PFSK-1 (cell line): ENCODE data around the gene FRAT2.

Experiments
- FOXP2 ChIP-seq: optimal IDR thresholded peaks from 2 replicates; pipeline ENCODE3; 2011; ENCODE audit warnings: borderline replicate concordance, control low read depth, inconsistent platforms; ENCODE audit not compliant: insufficient read depth; ENCODE audit errors: extremely low read length, extremely low read depth
- POLR2AphosphoS5 ChIP-seq: IDR thresholded peaks from 2 replicates; pipeline ENCODE4 v1.6.1; 2012; ENCODE audit warnings: low read depth, mild to moderate bottlenecking, control low read depth, low read length, moderate library complexity
- SIN3A ChIP-seq: IDR thresholded peaks from 2 replicates; pipeline ENCODE4 v1.6.1; 2012; ENCODE audit warnings: mild to moderate bottlenecking, low read length, moderate library complexity, borderline replicate concordance; ENCODE audit not compliant: insufficient read depth
- TAF1 ChIP-seq: IDR thresholded peaks from 2 replicates; pipeline ENCODE4 v1.6.1; 2012; ENCODE audit warnings: low read length, control low read depth, borderline replicate concordance; ENCODE audit not compliant: insufficient read depth
- TF ChIP-seq, protein P1 (sequence below), 2 experiments: IDR thresholded peaks; 2 replicates each; pipeline versions ENCODE4 v1.6.1 to v1.8.0; 2011 to 2012; ENCODE audit warnings: low read depth in 2 of 2, low read length in 2 of 2, control low read depth in 1 of 2, inconsistent platforms in 1 of 2, mild to moderate bottlenecking in 1 of 2, moderate library complexity in 1 of 2; ENCODE audit not compliant: insufficient read depth in 1 of 2

Gene FRAT2

DNA sequence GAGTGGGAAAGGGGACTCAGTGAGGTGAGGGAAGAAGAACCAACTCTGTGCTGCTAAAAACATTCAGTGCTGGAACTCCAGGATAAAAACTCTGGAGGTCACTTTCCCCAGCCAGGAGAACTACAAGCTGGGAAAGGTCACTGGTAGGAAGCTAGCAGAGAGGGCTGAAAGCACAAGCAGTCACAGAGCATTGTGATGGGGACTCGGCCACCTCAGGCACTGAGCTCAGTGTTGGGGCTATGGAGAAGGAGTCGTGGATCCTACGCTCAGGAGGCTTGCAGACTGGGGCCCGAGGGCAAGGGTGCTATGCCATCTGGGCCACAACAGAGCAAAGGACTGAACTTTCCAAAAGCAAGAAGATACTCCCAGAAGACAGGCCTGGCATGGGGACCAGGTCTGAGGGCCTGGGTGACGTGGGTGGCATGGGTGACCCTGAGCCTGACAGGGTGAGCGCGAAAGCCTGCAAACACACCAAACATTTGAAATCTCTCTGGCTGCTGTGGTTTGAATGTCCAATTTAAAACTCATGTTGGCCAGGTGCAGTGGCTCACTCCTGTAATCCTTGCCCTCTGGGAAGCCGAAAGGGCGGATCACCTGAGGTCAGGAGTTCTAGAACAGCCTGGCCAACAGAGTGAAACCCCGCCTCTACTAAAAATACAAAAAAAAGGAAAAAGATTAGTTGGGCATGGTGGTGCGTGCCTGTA is 32.3 kb downstream of the FRAT2 start:
- TF ChIP-seq POLR2AphosphoS5 (no peak), SIN3A (no peak), TAF1 (no peak), FOXP2 (no peak)
- TF ChIP-seq, protein P1, sequence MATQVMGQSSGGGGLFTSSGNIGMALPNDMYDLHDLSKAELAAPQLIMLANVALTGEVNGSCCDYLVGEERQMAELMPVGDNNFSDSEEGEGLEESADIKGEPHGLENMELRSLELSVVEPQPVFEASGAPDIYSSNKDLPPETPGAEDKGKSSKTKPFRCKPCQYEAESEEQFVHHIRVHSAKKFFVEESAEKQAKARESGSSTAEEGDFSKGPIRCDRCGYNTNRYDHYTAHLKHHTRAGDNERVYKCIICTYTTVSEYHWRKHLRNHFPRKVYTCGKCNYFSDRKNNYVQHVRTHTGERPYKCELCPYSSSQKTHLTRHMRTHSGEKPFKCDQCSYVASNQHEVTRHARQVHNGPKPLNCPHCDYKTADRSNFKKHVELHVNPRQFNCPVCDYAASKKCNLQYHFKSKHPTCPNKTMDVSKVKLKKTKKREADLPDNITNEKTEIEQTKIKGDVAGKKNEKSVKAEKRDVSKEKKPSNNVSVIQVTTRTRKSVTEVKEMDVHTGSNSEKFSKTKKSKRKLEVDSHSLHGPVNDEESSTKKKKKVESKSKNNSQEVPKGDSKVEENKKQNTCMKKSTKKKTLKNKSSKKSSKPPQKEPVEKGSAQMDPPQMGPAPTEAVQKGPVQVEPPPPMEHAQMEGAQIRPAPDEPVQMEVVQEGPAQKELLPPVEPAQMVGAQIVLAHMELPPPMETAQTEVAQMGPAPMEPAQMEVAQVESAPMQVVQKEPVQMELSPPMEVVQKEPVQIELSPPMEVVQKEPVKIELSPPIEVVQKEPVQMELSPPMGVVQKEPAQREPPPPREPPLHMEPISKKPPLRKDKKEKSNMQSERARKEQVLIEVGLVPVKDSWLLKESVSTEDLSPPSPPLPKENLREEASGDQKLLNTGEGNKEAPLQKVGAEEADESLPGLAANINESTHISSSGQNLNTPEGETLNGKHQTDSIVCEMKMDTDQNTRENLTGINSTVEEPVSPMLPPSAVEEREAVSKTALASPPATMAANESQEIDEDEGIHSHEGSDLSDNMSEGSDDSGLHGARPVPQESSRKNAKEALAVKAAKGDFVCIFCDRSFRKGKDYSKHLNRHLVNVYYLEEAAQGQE (IDR thresholded peaks at IDR 0.05; ENCODE audit: insufficient read depth in 1 of 2, low read depth in 2 of 2, low read length in 2 of 2) = no peak

DNA sequence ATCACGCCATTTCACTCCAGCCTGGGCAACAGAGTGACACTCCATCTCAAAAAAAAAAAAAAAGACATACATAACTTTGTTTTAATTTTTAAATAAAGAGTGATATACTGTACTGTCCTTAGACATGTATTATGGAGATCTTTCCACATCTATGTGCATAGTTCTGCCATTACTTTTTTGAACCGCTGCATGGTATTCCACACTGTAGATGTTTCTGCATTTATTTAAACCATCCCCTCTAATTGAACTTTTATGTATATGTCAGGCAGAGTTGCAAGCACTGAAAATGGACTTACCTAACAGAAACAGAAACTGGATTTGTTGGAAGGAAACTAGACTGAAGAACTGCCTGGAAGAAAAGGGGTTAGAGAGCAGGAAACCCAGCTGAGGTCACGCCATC is 33.5 kb downstream of the FRAT2 start:
- TF ChIP-seq SIN3A = no peak
- no peak for TF ChIP-seq FOXP2
- TF ChIP-seq, protein P1 (IDR thresholded peaks at IDR 0.05; ENCODE audit: insufficient read depth in 1 of 2, low read depth in 2 of 2, low read length in 2 of 2) = no peak
- no peak for TF ChIP-seq POLR2AphosphoS5
- no peak for TF ChIP-seq TAF1

DNA sequence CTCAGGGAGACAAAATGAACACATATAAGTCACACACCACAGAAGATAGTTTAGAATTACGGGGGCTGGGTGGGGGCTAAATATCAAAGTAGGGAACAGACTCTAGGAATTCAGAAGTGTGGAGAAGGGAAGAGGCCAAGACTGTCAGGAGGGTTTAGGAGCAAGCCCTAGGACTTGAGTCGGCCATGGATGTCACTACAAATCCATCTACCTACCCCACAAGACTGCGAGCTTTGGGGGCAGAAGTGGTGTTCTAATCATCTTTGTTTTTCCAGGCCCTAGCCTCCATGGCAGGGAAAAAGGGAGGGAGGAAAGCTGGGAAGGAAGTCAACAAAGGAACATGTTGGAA is 36.3 kb downstream of the FRAT2 start:
- TF ChIP-seq FOXP2 = no peak
- TF ChIP-seq TAF1 = no peak
- TF ChIP-seq, protein P1 (IDR thresholded peaks at IDR 0.05; ENCODE audit: insufficient read depth in 1 of 2, low read depth in 2 of 2, low read length in 2 of 2) = no peak
- TF ChIP-seq POLR2AphosphoS5 = no peak
- TF ChIP-seq SIN3A = no peak

DNA sequence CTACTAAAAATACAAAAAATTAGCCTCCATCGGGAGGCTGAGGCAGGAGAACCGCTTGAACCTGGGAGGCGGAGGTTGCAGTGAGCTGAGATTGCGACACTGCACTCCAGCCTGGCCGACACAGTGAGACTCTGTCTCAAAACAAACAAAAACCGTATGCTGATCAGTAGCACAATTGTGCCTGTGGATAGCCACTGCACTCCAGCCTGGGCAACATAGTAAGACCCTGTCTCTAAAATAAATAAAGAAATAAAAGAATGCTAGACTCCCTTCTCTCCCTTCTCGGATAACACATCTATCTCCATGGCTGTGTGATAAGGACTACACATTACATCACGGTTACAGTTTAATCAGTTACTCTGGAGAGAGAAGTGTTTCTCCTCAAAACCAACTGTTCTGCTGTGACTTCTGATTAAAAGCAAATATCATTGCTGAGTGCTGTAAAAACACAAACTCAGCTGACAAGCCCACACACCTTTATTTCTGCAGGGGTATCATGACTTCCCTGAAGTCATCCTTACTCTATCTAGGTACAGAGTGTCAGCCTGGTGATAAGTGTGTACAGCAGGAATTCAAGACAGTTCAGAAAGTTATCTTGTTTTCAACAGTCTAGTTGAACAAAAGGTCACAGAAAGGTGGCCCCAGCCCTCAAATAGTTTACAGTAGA is 36.8 kb downstream of the FRAT2 start:
- TF ChIP-seq TAF1 = no peak
- TF ChIP-seq POLR2AphosphoS5 = no peak
- TF ChIP-seq, protein P1 (IDR thresholded peaks at IDR 0.05; ENCODE audit: insufficient read depth in 1 of 2, low read depth in 2 of 2, low read length in 2 of 2) = no peak
- no peak for TF ChIP-seq SIN3A
- no peak for TF ChIP-seq FOXP2

DNA sequence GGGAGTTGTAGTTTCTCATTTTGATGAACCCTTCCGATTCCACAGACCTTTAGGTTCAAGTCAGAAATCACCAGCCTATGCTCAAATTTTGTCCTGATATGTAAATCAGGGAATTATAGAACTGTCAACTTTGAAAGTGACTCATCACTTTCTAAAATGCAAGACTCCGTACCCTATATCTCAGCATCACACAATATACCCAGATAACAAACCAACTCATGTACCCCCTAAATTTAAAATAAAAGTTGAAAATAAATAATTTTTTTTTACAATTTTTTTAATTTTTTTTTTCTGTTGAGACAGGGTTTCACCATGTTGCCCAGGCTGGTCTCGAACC is 41.7 kb downstream of the FRAT2 start:
- TF ChIP-seq TAF1 (no peak), FOXP2 (no peak), POLR2AphosphoS5 (no peak), SIN3A (no peak)
- TF ChIP-seq, protein P1 (IDR thresholded peaks at IDR 0.05; ENCODE audit: insufficient read depth in 1 of 2, low read depth in 2 of 2, low read length in 2 of 2) = no peak
